DOHH2 (cell line): Measurements from ENCODE around the gene KRTAP10-3.

Source experiments
- H3F3A ChIP-seq: fragments of 200-600 bp; sonication (generic), shearing (Covaris generic); 2 replicates; pipeline ENCODE4 v1.6.0; 2016; ENCODE audit warnings: antibody characterized with exemption, mild to moderate bottlenecking; ENCODE audit not compliant: control insufficient read depth, insufficient read depth
- H3K27ac ChIP-seq: fragments of 200-600 bp; sonication (generic); 2 replicates; pipeline ENCODE4 v1.5.1; 2014; ENCODE audit warnings: low read depth, mild to moderate bottlenecking, low read length, moderate library complexity
- H3K27me3 ChIP-seq: fragments of 200-600 bp; sonication (generic); 2 replicates; pipeline ENCODE4 v1.6.1; 2014; ENCODE audit warnings: mild to moderate bottlenecking, low read length, mixed read lengths; ENCODE audit not compliant: control insufficient read depth
- H3K36me3 ChIP-seq: fragments of 200-600 bp; sonication (generic); 2 replicates; pipeline ENCODE4 v1.6.1; 2014; ENCODE audit warnings: mild to moderate bottlenecking, low read length, moderate library complexity, mixed read lengths; ENCODE audit not compliant: control insufficient read depth
- H3K4me1 ChIP-seq: fragments of 200-600 bp; sonication (generic); 2 replicates; pipeline ENCODE4 v1.6.1; 2014; ENCODE audit warnings: mild to moderate bottlenecking, low read length, mixed read lengths; ENCODE audit not compliant: control insufficient read depth
- H3K4me2 ChIP-seq: fragments of 200-600 bp; sonication (generic); 2 replicates; pipeline ENCODE4 v1.6.0; 2014; ENCODE audit warnings: mild to moderate bottlenecking, low read length, moderate library complexity
- H3K4me3 ChIP-seq: fragments of 200-600 bp; sonication (generic); 2 replicates; pipeline ENCODE4 v1.5.1; 2014; ENCODE audit warnings: mild to moderate bottlenecking, low read length, mixed read lengths
- H3K79me2 ChIP-seq: fragments of 200-600 bp; sonication (generic); 2 replicates; pipeline ENCODE4 v1.6.1; 2014; ENCODE audit warnings: mild to moderate bottlenecking, low read length, mixed read lengths; ENCODE audit not compliant: control insufficient read depth
- H3K9me2 ChIP-seq: fragments of 200-600 bp; sonication (generic); replicated peaks from 2 replicates; pipeline ENCODE4 v1.6.1; 2014; ENCODE audit warnings: mild to moderate bottlenecking, low read length, mixed read lengths; ENCODE audit not compliant: control insufficient read depth
- H3K9me3 ChIP-seq: fragments of 200-600 bp; sonication (generic); 2 replicates; pipeline ENCODE4 v1.6.1; 2014; ENCODE audit warnings: antibody characterized with exemption, low read length, mixed read lengths; ENCODE audit not compliant: control insufficient read depth, insufficient read depth
- H4K20me1 ChIP-seq: fragments of 200-600 bp; sonication (generic); 2 replicates; pipeline ENCODE4 v1.6.0; 2014; ENCODE audit warnings: low read depth, mild to moderate bottlenecking, antibody characterized with exemption, low read length, moderate library complexity; ENCODE audit not compliant: control insufficient read depth, insufficient read depth
- CTCF ChIP-seq: fragments of 200-600 bp; sonication (generic); IDR thresholded peaks from one replicate; pipeline ENCODE4 v1.5.1; 2014; ENCODE audit warnings: antibody characterized with exemption, mild to moderate bottlenecking, low read depth, low read length; ENCODE audit not compliant: poor library complexity, severe bottlenecking
- EZH2phosphoT487 ChIP-seq: fragments of 200-600 bp; sonication (generic); IDR thresholded peaks from 2 replicates; pipeline ENCODE4 v1.6.1; 2017; ENCODE audit warnings: borderline replicate concordance, mild to moderate bottlenecking, antibody characterized with exemption, low read length, moderate library complexity, mixed read lengths

Gene KRTAP10-3

GRCh38 chr21:44532712-44533111, 25.9 kb downstream of the KRTAP10-3 start:
- Histone ChIP-seq H3K4me3 (no peak overlapping the region), H3K36me3 (no peaks in the 10 kb centered on the region), H3K79me2 (no peaks in the 10 kb centered on the region), H3K4me1 (no peaks in the 10 kb centered on the region), H3F3A (no peaks in the 10 kb centered on the region), H3K27me3 (no peaks in the 10 kb centered on the region), H3K9me3 (no peaks in the 10 kb centered on the region), H4K20me1 (no peaks in the 10 kb centered on the region), H3K4me2 (no peak overlapping the region), H3K9me2 (no peaks in the 10 kb centered on the region), H3K27ac (no peak overlapping the region)
- no peak for TF ChIP-seq CTCF
- no peak for TF ChIP-seq EZH2phosphoT487

GRCh38 chr21:44531606-44532564, 26.7 kb downstream of the KRTAP10-3 start:
- Histone ChIP-seq H3K9me2 (no peaks in the 10 kb centered on the region), H3F3A (no peaks in the 10 kb centered on the region), H3K79me2 (no peaks in the 10 kb centered on the region), H3K27me3 (no peaks in the 10 kb centered on the region), H3K4me3 (no peak overlapping the region), H3K4me2 (no peak overlapping the region), H4K20me1 (no peaks in the 10 kb centered on the region), H3K4me1 (no peaks in the 10 kb centered on the region), H3K27ac (no peak overlapping the region), H3K36me3 (no peaks in the 10 kb centered on the region), H3K9me3 (no peaks in the 10 kb centered on the region)
- no peak for TF ChIP-seq EZH2phosphoT487

DNA sequence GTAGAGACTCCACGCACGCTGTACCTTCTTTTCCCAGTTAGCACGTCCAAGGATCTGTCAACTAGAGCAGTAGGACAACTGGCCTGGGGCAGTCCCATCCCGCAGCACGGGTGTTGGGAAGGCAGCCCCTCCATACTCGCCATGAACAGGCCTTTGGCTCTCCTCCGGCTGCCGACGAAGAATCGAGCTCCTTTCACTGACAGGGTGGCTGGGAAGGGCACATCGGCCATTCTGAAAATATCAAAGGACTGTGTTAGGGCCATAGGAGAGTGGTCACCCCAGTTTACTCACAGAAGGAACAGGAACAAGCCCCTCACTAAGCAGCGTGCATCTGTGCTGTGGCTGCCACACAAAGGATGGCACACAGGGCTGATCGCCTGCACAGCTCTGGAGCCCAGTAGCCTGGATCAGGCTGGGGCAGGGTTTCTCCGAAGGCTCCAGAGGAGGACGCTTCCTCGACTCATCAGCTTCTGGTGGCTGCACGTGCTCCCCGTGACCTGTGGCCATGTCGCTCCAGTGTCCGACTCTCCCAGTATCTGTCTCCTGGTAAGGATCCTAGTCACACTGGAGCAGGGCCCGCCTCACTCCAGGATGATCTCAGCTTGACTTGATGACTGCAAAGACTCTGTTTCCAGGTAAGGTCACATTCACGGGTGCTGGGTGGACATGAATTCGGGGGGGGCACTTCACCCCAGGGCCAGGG, 27.5 kb downstream of the KRTAP10-3 start:
- H3K79me2 ChIP-seq: no peaks in the 10 kb centered on the region
- TF ChIP-seq CTCF: no peak
- TF ChIP-seq EZH2phosphoT487: no peak
- no peaks in the 10 kb centered on the region for H3K27me3 ChIP-seq
- H3K4me1 ChIP-seq: no peaks in the 10 kb centered on the region
- H3K27ac ChIP-seq: no peak overlapping the region
- H3K9me3 ChIP-seq: no peaks in the 10 kb centered on the region
- no peaks in the 10 kb centered on the region for H3K9me2 ChIP-seq
- no peaks in the 10 kb centered on the region for H4K20me1 ChIP-seq
- no peak overlapping the region for H3K4me3 ChIP-seq
- H3K36me3 ChIP-seq: no peaks in the 10 kb centered on the region
- H3K4me2 ChIP-seq: no peak overlapping the region
- H3F3A ChIP-seq: no peaks in the 10 kb centered on the region
